ENCODE measurements around the gene LRCH4. TPM values are rescaled to one million over a fixed set of nuclear protein-coding genes. Genes with fewer than 3 reads are reported as not detected.

Gene LRCH4
- total and polyA plus RNA-seq, 9 of the 15 experiments (the other 6 are each of a cell fraction or from before 2014, with no cell fraction given) = 0.06 to 63.3 (median 15.0) TPM

DNA sequence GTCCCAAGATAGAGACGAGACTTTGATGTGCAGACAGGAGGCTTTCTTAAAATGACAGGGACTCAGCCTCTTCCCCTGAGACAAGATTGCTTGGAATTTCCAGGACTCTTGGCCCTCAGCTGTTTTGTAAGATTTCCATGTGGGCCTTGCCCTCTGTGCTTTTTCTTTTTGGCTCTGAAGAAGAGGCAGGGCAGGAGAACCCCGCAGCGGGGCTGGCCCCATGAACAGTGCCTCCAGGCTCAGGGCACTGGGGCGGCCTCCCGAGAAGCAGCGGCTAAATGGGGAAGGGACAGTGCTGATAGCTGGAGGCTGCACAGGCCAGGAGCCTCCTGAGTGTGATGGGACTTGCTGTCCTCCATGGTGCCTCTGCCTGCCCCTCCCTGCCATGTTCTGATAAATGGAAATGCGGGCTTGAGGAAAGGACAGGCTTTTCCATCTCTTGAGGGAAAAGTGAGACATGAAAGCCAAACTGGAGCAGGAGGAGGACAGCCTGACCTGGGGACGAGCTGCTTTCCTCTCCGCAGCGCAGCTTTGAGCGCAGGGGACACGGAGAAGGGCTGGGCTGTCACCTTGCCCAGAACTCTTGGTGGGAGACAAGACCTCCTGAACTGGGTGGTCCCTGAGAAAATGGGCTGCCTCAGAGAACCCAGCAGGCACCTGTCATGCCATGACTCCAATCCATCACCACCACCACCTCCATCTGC lies 24.3 kb downstream of the LRCH4 start (continued):
- no peak for TF ChIP-seq CREB5 (CRISPR knock-in tag; IDR thresholded peaks at IDR 0.05)

GRCh38 chr7:100559127-100559526 lies 26.8 kb downstream of the LRCH4 start:
- Histone ChIP-seq H3K36me3 (ENCODE audit: control insufficient read depth, insufficient read depth, low read length) (peaks cover 42% of the 10 kb centered on the region; the same call in 2 of the 3 replicates), H3K9me1 (ENCODE audit: control insufficient read depth, insufficient read depth, low read length) (no peaks in the 10 kb centered on the region), H2AFZ (ENCODE audit: low read depth, low read length) (no peak overlapping the region), H3K79me2 (ENCODE audit: control insufficient read depth, insufficient read depth, low read length) (no peaks in the 10 kb centered on the region), H3K27ac (ENCODE audit: extremely low read depth, low read depth, low read length) (no peak overlapping the region), H3K4me2 (ENCODE audit: insufficient read depth, low read length) (no peak overlapping the region), H3K4me3 (no peak overlapping the region), H3K9me3 (replicated peaks; ENCODE audit: control insufficient read depth, insufficient read depth, low read depth, low read length) (no peaks in the 10 kb centered on the region), H3K9ac (ENCODE audit: insufficient read depth in 1 of 2, low read depth in 2 of 2, low read length in 2 of 2) (no peak overlapping the region), H4K20me1 (replicated peaks; ENCODE audit: control insufficient read depth, insufficient read depth, low read length) (no peaks in the 10 kb centered on the region), H3K4me1 (replicated peaks in 1 of 2; ENCODE audit: control insufficient read depth in 2 of 2, insufficient read depth in 2 of 2, low read length in 2 of 2) (peaks cover 9 to 17% of the 10 kb centered on the region in 2 experiments; a peak in 4 of 5 replicates), H3K27me3 (ENCODE audit: control insufficient read depth in 2 of 2, insufficient read depth in 2 of 2, low read length in 2 of 2) (no peaks in the 10 kb centered on the region)
- no peak for FAIRE-seq
- DNase-seq (ENCODE audit: extremely low read depth in 1 of 4, low spot score in 3 of 4) = no peak
- ATAC-seq = no peak
- intact Hi-C loops (cut with micrococcal nuclease) (loop anchor here (1.0 to 2.0 kb wide), 2 partner anchors 90 to 158 kb away; no protein-coding TSS in a partner anchor), in situ Hi-C loops (cut with MboI) (loop anchor here (25.0 kb wide), 1 partner anchor 97 kb away; the partner anchor contains the start of gene SPACDR)
- CTCF ChIA-PET (ENCODE audit: low intra/inter-chr PET ratio) = interaction anchor here (0.5 to 2.8 kb wide), 6 partner anchors 47 to 724 kb away, joined by 3 to 30 read pairs (median 8); partner anchors contain the start of gene NYAP1
- BruUV-seq (replicated peaks) = no TSS peak
- POLR2A ChIA-PET = interaction anchor here (0.7 to 2.5 kb wide), 12 partner anchors 10 to 181 kb away, joined by 3 to 11 read pairs (median 5); partner anchors contain the start of genes FBXO24, LRCH4 and NYAP1
- 84% methylated on average over 4 of the region's 4 CpGs for WGBS (ENCODE audit: insufficient coverage, low coverage, missing lambda C conversion rate)
- no peak for TF ChIP-seq KAT7 (CRISPR knock-in tag; IDR thresholded peaks at IDR 0.05; ENCODE audit: borderline replicate concordance)
- TF ChIP-seq IRF1 (CRISPR knock-in tag; IDR thresholded peaks at IDR 0.05; ENCODE audit: borderline replicate concordance) = no peak
- TF ChIP-seq NR3C1 (CRISPR knock-in tag; IDR thresholded peaks at IDR 0.05) = no peak
- TF ChIP-seq MBD2 (IDR thresholded peaks at IDR 0.05; ENCODE audit: borderline replicate concordance, low read depth) = no peak
- TF ChIP-seq ZNF449 (CRISPR knock-in tag; IDR thresholded peaks at IDR 0.05) = no peak
- TF ChIP-seq, protein P1, sequence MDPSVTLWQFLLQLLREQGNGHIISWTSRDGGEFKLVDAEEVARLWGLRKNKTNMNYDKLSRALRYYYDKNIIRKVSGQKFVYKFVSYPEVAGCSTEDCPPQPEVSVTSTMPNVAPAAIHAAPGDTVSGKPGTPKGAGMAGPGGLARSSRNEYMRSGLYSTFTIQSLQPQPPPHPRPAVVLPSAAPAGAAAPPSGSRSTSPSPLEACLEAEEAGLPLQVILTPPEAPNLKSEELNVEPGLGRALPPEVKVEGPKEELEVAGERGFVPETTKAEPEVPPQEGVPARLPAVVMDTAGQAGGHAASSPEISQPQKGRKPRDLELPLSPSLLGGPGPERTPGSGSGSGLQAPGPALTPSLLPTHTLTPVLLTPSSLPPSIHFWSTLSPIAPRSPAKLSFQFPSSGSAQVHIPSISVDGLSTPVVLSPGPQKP (CRISPR knock-in tag; IDR thresholded peaks at IDR 0.05) = no peak
- TF ChIP-seq TAF1 (IDR thresholded peaks at IDR 0.05; ENCODE audit: control insufficient read depth, extremely low read depth, insufficient read depth, low read length, severe bottlenecking) = no peak
- TF ChIP-seq ZNF134 (CRISPR knock-in tag; conservative IDR thresholded peaks at IDR 0.05) = no peak
- no peak for TF ChIP-seq CCAR2 (IDR thresholded peaks at IDR 0.05; ENCODE audit: low read depth, low read length)
- TF ChIP-seq, protein P2, sequence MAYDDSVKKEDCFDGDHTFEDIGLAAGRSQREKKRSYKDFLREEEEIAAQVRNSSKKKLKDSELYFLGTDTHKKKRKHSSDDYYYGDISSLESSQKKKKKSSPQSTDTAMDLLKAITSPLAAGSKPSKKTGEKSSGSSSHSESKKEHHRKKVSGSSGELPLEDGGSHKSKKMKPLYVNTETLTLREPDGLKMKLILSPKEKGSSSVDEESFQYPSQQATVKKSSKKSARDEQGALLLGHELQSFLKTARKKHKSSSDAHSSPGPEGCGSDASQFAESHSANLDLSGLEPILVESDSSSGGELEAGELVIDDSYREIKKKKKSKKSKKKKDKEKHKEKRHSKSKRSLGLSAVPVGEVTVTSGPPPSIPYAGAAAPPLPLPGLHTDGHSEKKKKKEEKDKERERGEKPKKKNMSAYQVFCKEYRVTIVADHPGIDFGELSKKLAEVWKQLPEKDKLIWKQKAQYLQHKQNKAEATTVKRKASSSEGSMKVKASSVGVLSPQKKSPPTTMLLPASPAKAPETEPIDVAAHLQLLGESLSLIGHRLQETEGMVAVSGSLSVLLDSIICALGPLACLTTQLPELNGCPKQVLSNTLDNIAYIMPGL (CRISPR knock-in tag; IDR thresholded peaks at IDR 0.05) = no peak

All from K562 (cell line).